ENCODE measurements around the gene COL6A2. TPM values are rescaled to one million over a fixed set of nuclear protein-coding genes. Genes with fewer than 3 reads are reported as not detected.

COL6A2 gene
- total and polyA plus RNA-seq, 2 of the 4 experiments (the other 2 are of a cell fraction), result 208 to 1,065 TPM

- DNase-seq (no peak), ATAC-seq (ENCODE audit: low read depth) (no peak)
- no TSS peak for BruUV-seq (replicated peaks)
- CTCF ChIA-PET, result interaction anchor here (0.6 kb wide), 1 partner anchor 201 kb away, joined by 3 read pairs; no protein-coding TSS in a partner anchor
- H2AK9ac ChIP-seq (replicated peaks; ENCODE audit: low read depth, low read length, poor library complexity), result no peak overlapping the region
- H3K18ac ChIP-seq (ENCODE audit: low read depth, low read length), result no peak overlapping the region
- no peak overlapping the region for H3K14ac ChIP-seq (replicated peaks; ENCODE audit: low read depth, low read length)
- H4K5ac ChIP-seq (ENCODE audit: low read depth, low read length), result no peak overlapping the region
- H3K4ac ChIP-seq (ENCODE audit: low read depth, low read length), result no peak overlapping the region
- 0 out of 2 replicates have a peak, but pooled peaks cover 3% of the 10 kb centered on the region for H3K9me1 ChIP-seq (ENCODE audit: insufficient read depth, low read length)
- peaks cover 4% of the 10 kb centered on the region; the same call in 1 of the 2 replicates for H3K36me3 ChIP-seq (ENCODE audit: control insufficient read depth, insufficient read depth, low read length)
- in situ Hi-C loops (cut with MboI; ENCODE audit: low sequenced_read_pairs) (no loop called here), dilution Hi-C loops (cut with HindIII; ENCODE audit: low sequenced_read_pairs, unreplicated experiment) (no loop called here), intact Hi-C loops (cut with micrococcal nuclease) (no loop called here)
- TF ChIP-seq CEBPB (IDR thresholded peaks at IDR 0.05; ENCODE audit: low read depth, low read length) (no peak), CTCF (conservative IDR thresholded peaks at IDR 0.05; ENCODE audit: low read depth, low read length) (no peak), FOS (IDR thresholded peaks at IDR 0.05; ENCODE audit: low read depth, low read length) (no peak), MXI1 (IDR thresholded peaks at IDR 0.05; ENCODE audit: borderline replicate concordance, low read depth, low read length) (no peak), MAZ (IDR thresholded peaks at IDR 0.05; ENCODE audit: borderline replicate concordance, low read depth, low read length) (no peak), USF2 (IDR thresholded peaks at IDR 0.05; ENCODE audit: low read depth, low read length) (no peak), NFE2L2 (IDR thresholded peaks at IDR 0.05; ENCODE audit: low read depth, low read length) (no peak), RAD21 (IDR thresholded peaks at IDR 0.05; ENCODE audit: low read length) (no peak), RCOR1 (IDR thresholded peaks at IDR 0.05; ENCODE audit: insufficient replicate concordance, low read length) (no peak), SMC3 (IDR thresholded peaks at IDR 0.05; ENCODE audit: low read depth, low read length) (no peak), BHLHE40 (IDR thresholded peaks at IDR 0.05; ENCODE audit: low read depth, low read length) (no peak), CHD1 (IDR thresholded peaks at IDR 0.05; ENCODE audit: low read depth, low read length) (no peak), RFX5 (IDR thresholded peaks at IDR 0.05; ENCODE audit: low read depth, low read length) (no peak), MAFK (IDR thresholded peaks at IDR 0.05; ENCODE audit: low read depth, low read length) (no peak), ELK1 (IDR thresholded peaks at IDR 0.05; ENCODE audit: borderline replicate concordance, low read depth, low read length) (no peak), POLR2A (IDR thresholded peaks at IDR 0.05; ENCODE audit: low read depth, low read length) (no peak)
- no peak overlapping the region for H3K9ac ChIP-seq (ENCODE audit: low read depth, low read length)
- H4K20me1 ChIP-seq (ENCODE audit: insufficient read depth, low read length), result no peaks in the 10 kb centered on the region
- H3K4me2 ChIP-seq (ENCODE audit: low read depth, low read length), result no peak overlapping the region
- POLR2A ChIA-PET (ENCODE audit: unreplicated experiment), result no interaction called here
- no peaks in the 10 kb centered on the region for H3K27me3 ChIP-seq (ENCODE audit: control insufficient read depth, insufficient read depth, low read length)
- no peak overlapping the region for H2BK20ac ChIP-seq (ENCODE audit: low read depth, low read length)
- WGBS, 2 experiments (ENCODE audit: extremely low coverage in 2 of 2, insufficient read length in 1 of 2), result 97% methylated on average over 5 of the region's 10 CpGs; no CpG with 5 or more reads in 1 of the 2 experiments
- H2BK15ac ChIP-seq (ENCODE audit: low read depth, low read length), result no peak overlapping the region
- no peak overlapping the region for H4K91ac ChIP-seq (ENCODE audit: insufficient read depth, low read depth, low read length)
- H3K79me1 ChIP-seq (ENCODE audit: low read depth in 1 of 2, low read length in 2 of 2), result no peaks in the 10 kb centered on the region
- no peak overlapping the region for H3K27ac ChIP-seq (ENCODE audit: insufficient read depth, low read length)
- no peaks in the 10 kb centered on the region for H3K4me1 ChIP-seq (ENCODE audit: control insufficient read depth, insufficient read depth, low read length)
- H2BK120ac ChIP-seq (ENCODE audit: low read depth, low read length), result no peak overlapping the region
- H3K56ac ChIP-seq (ENCODE audit: extremely low read depth, insufficient read depth, low read length), result no peak overlapping the region
- H2AFZ ChIP-seq (replicated peaks; ENCODE audit: low read length, poor library complexity), result no peak overlapping the region
- H2AK5ac ChIP-seq (ENCODE audit: low read depth, low read length), result no peak overlapping the region
- H3K4me3 ChIP-seq (ENCODE audit: insufficient read depth, low read depth, low read length), result no peak overlapping the region
- H2BK5ac ChIP-seq (ENCODE audit: low read depth, low read length, poor library complexity, severe bottlenecking), result no peak overlapping the region
- no peak overlapping the region for H3K23ac ChIP-seq (ENCODE audit: low read depth, low read length)
- peaks cover 2% of the 10 kb centered on the region; the same call in 1 of the 2 replicates for H3K9me3 ChIP-seq (ENCODE audit: control insufficient read depth, insufficient read depth, low read length)
- H4K8ac ChIP-seq (ENCODE audit: low read depth in 2 of 2, low read length in 2 of 2), result no peak overlapping the region
Observed at GRCh38 chr21:46158666-46159300, 60.9 kb downstream of the COL6A2 start.
